Chondrocyte (in vitro differentiated cells): ENCODE results near the gene ARSB. TPM values are rescaled to one million over a fixed set of nuclear protein-coding genes. Genes with fewer than 3 reads are reported as not detected.

ENCODE experiments used
- DNase-seq: peaks from one replicate; pipeline ENCODE4 v3.0.0; 2021; ENCODE audit warnings: mixed read lengths, low spot score
- H3K27ac Mint-ChIP-seq: one replicate; pipeline ENCODE4 v1.8.0; 2021; ENCODE audit warnings: mild to moderate bottlenecking, moderate library complexity, mixed read lengths; ENCODE audit not compliant: unreplicated experiment
- H3K27me3 Mint-ChIP-seq: 2 replicates; pipeline ENCODE4 v1.8.0; 2021; ENCODE audit warnings: low read depth, mixed read lengths
- H3K36me3 Mint-ChIP-seq: 2 replicates; pipeline ENCODE4 v1.8.0; 2021; ENCODE audit warnings: low read depth, mixed read lengths
- H3K4me1 Mint-ChIP-seq: 2 replicates; pipeline ENCODE4 v1.8.0; 2021; ENCODE audit warnings: low read depth, mild to moderate bottlenecking, mixed read lengths
- H3K4me3 Mint-ChIP-seq: one replicate; pipeline ENCODE4 v1.8.0; 2021; ENCODE audit warnings: mild to moderate bottlenecking, moderate library complexity, mixed read lengths; ENCODE audit not compliant: unreplicated experiment
- H3K9me3 Mint-ChIP-seq: 2 replicates; pipeline ENCODE4 v1.8.0; 2021; ENCODE audit warnings: low read depth, mixed read lengths
- total RNA-seq: library from RNA; stranded (reverse); gene quantifications from 3 replicates; pipeline ENCODE4 v1.2.1, GENCODE V29; 2021
- TF ChIP-seq, protein P1 (sequence below): fragments of 200-600 bp; sonication (generic); IDR thresholded peaks from 2 replicates; pipeline ENCODE4 v1.5.0; 2021; ENCODE audit warnings: antibody characterized with exemption, mild to moderate bottlenecking, moderate library complexity

ARSB gene
- total RNA-seq, 1 donor from 2014 or later: 45.1 TPM

DNA sequence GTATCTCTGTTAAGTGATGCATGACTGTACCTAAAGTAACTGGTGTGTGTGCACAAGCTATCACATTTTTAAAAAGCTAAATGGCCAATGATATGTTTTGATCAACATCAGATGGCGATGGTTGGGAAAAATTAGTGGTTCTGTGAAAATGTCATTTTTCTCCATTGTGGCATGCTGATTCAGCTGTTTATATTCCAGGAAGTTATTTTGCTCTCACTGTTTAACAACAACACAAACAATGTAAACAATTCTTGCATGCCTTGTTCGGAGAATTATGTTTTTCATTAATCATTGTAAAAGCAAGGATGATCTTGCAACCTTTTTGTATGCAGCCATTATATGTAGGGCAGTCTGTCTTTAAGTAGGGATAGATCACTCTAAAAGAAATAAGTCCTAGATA is 230.5 kb downstream of the ARSB start:
- Mint-ChIP-seq H3K27ac (no peak overlapping the region), H3K9me3 (no peaks in the 10 kb centered on the region), H3K36me3 (no peaks in the 10 kb centered on the region), H3K27me3 (no peaks in the 10 kb centered on the region), H3K4me3 (no peak overlapping the region), H3K4me1 (peaks cover 66% of the 10 kb centered on the region)
- no peak for DNase-seq
- TF ChIP-seq, protein P1, sequence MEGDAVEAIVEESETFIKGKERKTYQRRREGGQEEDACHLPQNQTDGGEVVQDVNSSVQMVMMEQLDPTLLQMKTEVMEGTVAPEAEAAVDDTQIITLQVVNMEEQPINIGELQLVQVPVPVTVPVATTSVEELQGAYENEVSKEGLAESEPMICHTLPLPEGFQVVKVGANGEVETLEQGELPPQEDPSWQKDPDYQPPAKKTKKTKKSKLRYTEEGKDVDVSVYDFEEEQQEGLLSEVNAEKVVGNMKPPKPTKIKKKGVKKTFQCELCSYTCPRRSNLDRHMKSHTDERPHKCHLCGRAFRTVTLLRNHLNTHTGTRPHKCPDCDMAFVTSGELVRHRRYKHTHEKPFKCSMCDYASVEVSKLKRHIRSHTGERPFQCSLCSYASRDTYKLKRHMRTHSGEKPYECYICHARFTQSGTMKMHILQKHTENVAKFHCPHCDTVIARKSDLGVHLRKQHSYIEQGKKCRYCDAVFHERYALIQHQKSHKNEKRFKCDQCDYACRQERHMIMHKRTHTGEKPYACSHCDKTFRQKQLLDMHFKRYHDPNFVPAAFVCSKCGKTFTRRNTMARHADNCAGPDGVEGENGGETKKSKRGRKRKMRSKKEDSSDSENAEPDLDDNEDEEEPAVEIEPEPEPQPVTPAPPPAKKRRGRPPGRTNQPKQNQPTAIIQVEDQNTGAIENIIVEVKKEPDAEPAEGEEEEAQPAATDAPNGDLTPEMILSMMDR: no peak

DNA sequence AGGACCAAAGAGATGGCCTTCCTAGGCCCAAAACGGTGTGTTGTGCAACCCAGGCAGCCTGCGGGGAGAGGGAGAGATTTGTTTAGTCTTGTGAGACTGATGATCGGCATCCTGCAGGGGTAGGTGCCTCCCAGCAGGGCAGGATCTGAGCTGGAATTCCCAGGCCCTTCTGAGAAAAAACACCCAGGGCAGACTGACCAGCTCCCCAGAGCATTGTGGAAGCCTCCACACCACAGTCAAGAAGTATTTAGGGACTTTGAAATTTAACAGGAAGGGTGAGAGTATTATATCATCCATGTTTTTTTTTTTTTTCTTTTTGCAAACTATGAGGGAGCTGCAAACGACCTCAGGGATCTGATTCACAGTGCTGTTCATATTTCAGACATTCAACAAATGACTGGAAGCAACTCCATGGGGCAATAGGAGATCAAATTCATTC is 232.0 kb downstream of the ARSB start:
- peak overlapping the region; percentile 83 for H3K27ac Mint-ChIP-seq
- H3K9me3 Mint-ChIP-seq: no peaks in the 10 kb centered on the region
- peaks cover 70% of the 10 kb centered on the region for H3K4me1 Mint-ChIP-seq
- H3K36me3 Mint-ChIP-seq: no peaks in the 10 kb centered on the region
- no peaks in the 10 kb centered on the region for H3K27me3 Mint-ChIP-seq
- no peak for DNase-seq
- TF ChIP-seq, protein P1: no peak
- no peak overlapping the region for H3K4me3 Mint-ChIP-seq

DNA sequence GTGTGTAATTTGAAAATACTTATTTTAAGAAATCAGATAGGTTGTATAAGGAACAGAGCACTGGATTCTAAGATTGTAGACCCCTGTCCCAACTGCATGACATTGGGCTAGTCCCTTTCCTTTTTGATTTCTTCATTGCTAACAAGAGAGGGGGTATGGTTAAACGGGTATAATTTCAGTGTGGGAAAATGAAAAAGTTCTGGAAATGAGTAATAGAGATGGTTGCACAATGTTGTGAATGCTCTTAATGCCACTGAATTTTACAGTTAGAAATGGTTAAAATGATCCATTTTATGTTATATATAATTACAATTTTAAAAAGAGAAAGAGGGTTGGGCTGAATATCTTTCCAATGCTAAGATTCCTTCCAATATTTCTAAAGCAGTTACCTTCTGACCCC is 233.2 kb downstream of the ARSB start:
- Mint-ChIP-seq H3K36me3 (no peaks in the 10 kb centered on the region), H3K4me1 (peaks cover 70% of the 10 kb centered on the region), H3K27me3 (no peaks in the 10 kb centered on the region)

DNA sequence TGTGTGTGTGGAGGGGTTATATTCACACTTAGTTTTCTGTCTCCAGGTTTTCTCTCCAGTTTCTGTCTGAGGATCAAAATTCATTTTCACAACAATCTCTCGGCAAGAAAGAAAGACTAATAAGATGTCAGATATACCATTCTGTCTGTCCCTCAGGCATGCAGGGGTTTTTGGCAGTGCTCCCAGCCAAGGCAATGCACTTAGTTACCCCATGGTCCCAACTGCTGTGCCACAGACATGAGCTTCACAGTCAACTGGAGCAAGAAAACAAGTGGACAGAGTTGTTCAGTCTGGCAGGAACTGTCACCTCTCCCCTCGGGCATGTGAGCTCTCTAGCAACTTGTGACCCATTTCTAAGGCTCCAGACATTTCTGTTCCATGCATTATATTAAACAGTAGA is 234.8 kb downstream of the ARSB start:
- Mint-ChIP-seq H3K9me3 (no peaks in the 10 kb centered on the region), H3K36me3 (no peaks in the 10 kb centered on the region), H3K27ac (peak overlapping the region; percentile 66), H3K4me3 (no peak overlapping the region), H3K27me3 (no peaks in the 10 kb centered on the region), H3K4me1 (peaks cover 77% of the 10 kb centered on the region)
- no peak for DNase-seq
- TF ChIP-seq, protein P1: no peak

More for the DNA sequence above, 233.2 kb downstream of the ARSB start:
- no peak overlapping the region for H3K27ac Mint-ChIP-seq
- no peak for DNase-seq
- no peaks in the 10 kb centered on the region for H3K9me3 Mint-ChIP-seq
- TF ChIP-seq, protein P1: no peak
- H3K4me3 Mint-ChIP-seq: no peak overlapping the region

DNA sequence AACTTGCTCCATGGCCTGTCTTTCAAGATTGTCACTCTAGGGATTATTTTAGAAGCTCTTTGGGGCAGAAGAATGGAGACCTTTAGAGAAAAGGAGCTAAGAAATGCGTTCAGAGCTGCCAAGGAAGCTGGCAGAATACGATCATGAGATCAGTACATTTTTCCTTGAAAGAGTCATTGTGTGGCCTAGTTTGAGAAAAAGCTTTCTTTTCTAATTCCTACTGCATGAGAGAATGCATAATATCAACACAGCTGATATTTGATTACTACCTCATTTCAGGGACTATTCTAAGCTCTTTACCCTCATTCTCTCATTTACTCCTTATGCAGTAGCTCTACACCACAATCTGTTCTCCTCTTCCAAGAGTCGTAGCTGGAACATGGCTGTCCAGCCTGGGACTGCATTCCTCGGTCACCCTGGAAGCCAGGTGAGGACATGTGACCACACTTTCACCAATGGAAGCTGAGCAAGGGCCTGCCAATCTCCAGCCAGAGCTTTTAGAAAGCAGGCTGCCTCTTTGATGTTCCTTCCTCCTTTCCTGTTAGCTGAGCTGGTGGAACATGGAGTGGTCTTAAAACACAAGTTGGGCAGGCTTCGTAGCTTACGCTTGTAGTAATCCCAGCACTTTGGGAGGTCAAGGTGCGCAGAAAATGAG is 237.3 kb downstream of the ARSB start:
- H3K9me3 Mint-ChIP-seq: no peaks in the 10 kb centered on the region
- DNase-seq: no peak
- no peaks in the 10 kb centered on the region for H3K27me3 Mint-ChIP-seq
- no peaks in the 10 kb centered on the region for H3K36me3 Mint-ChIP-seq
- peak overlapping the region; percentile 100 for H3K27ac Mint-ChIP-seq
- peak overlapping the region; percentile 47 for H3K4me3 Mint-ChIP-seq
- peaks cover 85% of the 10 kb centered on the region for H3K4me1 Mint-ChIP-seq
- TF ChIP-seq, protein P1: no peak
